BE2C (cell line): ENCODE measurements around the gene NCOA5.

Experiments
- DNase-seq: peaks from one replicate; pipeline ENCODE4 v3.0.0-alpha.2; 2020
- H3K27me3 ChIP-seq: fragments of 250-450 bp; sonication (Bioruptor Pico); 2 replicates; pipeline ENCODE4 v1.5.1; 2020; ENCODE audit warnings: mild to moderate bottlenecking
- H3K36me3 ChIP-seq: fragments of 250-450 bp; sonication (Bioruptor Pico); 2 replicates; pipeline ENCODE4 v1.5.1; 2020; ENCODE audit warnings: mild to moderate bottlenecking
- H3K4me1 ChIP-seq: fragments of 250-450 bp; sonication (Bioruptor Pico); 2 replicates; pipeline ENCODE4 v1.5.1; 2020
- H3K4me3 ChIP-seq: 2 replicates; pipeline ENCODE4 v1.5.1; 2011; ENCODE audit warnings: low read depth, low read length
- H3K9me3 ChIP-seq: fragments of 250-450 bp; sonication (Bioruptor Pico); 2 replicates; pipeline ENCODE4 v1.5.1; 2020
- TF ChIP-seq, protein P1 (sequence below): IDR thresholded peaks from 2 replicates; pipeline ENCODE4 v1.5.1; 2012; ENCODE audit warnings: mild to moderate bottlenecking, low read depth, low read length

The NCOA5 gene

DNA sequence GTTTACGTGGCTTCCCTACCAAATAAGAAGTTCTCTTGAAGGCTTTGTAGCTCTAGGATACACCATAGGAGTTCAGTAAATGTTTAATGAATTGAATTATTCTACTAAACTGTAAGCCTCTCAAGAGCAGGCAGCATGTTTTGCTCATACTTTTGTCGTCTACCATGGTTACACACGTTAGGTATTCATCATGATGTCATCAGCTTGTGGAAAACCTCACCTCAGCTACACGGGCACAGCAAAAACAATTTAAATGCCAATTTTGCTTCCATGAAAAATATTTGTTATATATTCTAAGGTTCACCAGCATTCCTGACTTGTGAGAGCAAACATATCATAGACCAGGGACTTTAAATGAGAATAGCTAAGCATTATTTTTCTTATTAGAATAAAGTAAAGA, 16.7 kb downstream of the NCOA5 start:
- TF ChIP-seq, protein P1, sequence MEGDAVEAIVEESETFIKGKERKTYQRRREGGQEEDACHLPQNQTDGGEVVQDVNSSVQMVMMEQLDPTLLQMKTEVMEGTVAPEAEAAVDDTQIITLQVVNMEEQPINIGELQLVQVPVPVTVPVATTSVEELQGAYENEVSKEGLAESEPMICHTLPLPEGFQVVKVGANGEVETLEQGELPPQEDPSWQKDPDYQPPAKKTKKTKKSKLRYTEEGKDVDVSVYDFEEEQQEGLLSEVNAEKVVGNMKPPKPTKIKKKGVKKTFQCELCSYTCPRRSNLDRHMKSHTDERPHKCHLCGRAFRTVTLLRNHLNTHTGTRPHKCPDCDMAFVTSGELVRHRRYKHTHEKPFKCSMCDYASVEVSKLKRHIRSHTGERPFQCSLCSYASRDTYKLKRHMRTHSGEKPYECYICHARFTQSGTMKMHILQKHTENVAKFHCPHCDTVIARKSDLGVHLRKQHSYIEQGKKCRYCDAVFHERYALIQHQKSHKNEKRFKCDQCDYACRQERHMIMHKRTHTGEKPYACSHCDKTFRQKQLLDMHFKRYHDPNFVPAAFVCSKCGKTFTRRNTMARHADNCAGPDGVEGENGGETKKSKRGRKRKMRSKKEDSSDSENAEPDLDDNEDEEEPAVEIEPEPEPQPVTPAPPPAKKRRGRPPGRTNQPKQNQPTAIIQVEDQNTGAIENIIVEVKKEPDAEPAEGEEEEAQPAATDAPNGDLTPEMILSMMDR = no peak
- Histone ChIP-seq H3K4me1 (no peaks in the 10 kb centered on the region), H3K9me3 (no peaks in the 10 kb centered on the region), H3K27me3 (no peaks in the 10 kb centered on the region; the same call in 1 of the 2 replicates), H3K4me3 (no peak overlapping the region), H3K36me3 (peaks cover 43% of the 10 kb centered on the region)
- no peak for DNase-seq

DNA sequence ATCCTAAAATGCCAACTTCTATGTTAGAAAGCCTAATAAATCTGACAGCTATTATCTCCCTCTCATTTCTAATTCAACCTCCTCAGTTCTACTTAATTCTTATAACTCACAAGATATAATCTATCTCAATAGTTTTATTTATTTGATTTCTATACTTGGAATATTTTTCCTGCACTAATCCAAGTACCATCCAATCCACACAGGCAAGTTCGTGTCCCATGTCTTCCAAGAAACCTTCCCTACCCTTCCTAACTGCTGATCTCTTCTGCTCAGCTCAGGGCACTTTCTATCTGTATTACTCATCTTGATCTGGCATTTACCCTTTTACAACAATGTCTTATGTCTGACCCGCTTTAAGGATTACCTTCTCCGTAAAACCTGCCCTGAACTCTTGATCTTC, 18.2 kb downstream of the NCOA5 start:
- Histone ChIP-seq H3K4me3 (no peak overlapping the region), H3K9me3 (no peaks in the 10 kb centered on the region), H3K36me3 (peaks cover 49% of the 10 kb centered on the region), H3K4me1 (no peaks in the 10 kb centered on the region), H3K27me3 (no peaks in the 10 kb centered on the region)
- no peak for DNase-seq
- TF ChIP-seq, protein P1 = no peak

DNA sequence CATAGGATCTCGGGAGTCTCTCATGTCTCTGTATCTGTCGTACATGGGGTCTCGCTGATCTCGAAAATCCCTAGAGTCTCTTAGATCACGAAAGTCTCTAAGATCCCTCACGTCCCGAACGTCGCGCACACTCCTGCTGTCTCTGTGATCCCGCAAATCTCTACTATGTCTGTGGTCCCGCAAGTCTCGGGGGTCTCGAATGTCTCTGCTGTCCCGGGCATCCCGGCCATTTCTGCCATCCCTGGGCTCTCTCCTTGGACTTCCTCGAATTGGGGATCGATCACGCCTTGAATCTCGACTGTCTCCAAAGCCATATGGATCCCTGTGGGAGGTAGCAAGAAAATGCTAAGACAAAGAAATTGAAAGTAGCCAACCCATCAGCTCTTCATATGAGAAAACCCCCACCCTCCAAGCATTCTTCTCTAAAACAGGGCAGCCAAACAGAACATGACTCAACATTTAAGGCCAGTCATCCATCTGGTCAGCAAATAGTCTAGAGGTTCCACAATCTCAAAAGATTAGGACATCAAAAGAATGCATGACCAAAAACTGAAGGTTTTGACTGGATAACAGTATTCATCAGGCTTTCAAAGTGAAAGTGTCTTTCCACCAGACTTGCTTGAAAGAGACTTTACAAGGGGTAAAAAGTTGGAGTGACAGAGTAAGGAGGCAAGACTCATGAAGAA, 19.4 kb downstream of the NCOA5 start:
- TF ChIP-seq, protein P1 = no peak
- Histone ChIP-seq H3K27me3 (no peaks in the 10 kb centered on the region), H3K4me1 (no peaks in the 10 kb centered on the region), H3K4me3 (no peak overlapping the region), H3K36me3 (peaks cover 52% of the 10 kb centered on the region), H3K9me3 (no peaks in the 10 kb centered on the region)
- no peak for DNase-seq

DNA sequence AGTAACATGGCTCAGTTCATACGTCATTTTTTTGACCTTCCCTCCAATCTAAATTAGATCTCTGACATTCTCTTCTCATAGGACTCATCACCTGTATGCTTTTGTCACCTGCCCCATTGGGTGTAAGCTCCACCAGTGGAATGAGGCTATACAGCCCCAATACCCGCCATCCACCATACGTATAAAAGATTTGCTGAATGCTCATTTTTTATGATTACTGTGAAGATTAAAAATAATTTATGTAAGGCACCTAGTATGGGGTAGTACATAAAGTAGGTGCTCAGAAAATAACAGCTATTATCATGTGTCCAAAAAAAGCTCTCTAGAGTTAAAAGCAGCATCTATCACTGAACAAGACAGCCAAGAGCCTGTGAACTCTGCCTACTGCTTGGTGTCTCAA, 24.1 kb downstream of the NCOA5 start:
- DNase-seq = no peak
- Histone ChIP-seq H3K4me3 (no peak overlapping the region), H3K27me3 (no peaks in the 10 kb centered on the region), H3K9me3 (no peaks in the 10 kb centered on the region), H3K4me1 (no peaks in the 10 kb centered on the region), H3K36me3 (peaks cover 88% of the 10 kb centered on the region)
- TF ChIP-seq, protein P1 = no peak

DNA sequence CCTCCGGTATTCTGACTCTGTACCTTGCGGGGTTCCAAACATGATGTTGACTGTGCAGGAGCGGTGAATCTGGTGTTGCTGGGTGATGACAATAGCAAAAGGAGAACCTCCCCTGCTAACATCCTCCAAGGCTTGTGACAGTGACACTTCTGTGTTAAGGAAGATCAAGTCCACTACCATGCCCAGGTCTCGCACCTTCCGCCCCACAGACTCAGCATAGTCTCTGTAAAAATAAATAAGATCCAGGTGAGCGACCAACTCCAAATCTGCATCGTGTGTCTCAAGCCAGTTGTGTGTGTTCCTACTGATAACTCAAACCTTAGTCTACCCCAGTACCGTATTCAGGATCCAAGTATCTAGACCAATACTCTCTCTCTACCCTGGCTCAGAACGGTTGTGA, 24.8 kb downstream of the NCOA5 start:
- no peak for DNase-seq
- H3K27me3 ChIP-seq = no peaks in the 10 kb centered on the region
- H3K36me3 ChIP-seq = peaks cover 88% of the 10 kb centered on the region
- TF ChIP-seq, protein P1 = no peak
- H3K4me1 ChIP-seq = peaks cover 2% of the 10 kb centered on the region; the same call in 1 of the 2 replicates
- H3K4me3 ChIP-seq = no peak overlapping the region
- H3K9me3 ChIP-seq = no peaks in the 10 kb centered on the region

DNA sequence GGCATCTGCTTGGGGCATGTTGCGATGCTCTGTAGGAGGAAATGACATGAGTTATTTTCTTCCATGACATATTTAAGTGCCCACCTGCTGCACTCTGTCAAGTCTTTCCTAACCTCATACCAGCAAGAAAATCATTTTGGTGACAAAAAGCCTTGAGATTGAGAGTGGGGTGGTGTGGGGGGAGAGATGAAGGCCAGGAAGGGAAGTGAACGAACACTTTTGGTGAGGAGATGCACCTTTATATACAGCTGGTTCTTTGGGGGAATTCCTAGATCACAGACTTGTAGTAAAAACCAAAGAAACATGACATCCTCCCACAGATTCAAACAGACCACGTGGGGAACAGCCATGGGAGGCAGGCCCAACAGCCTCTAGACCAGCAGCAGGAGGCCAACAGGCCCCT, 26.1 kb downstream of the NCOA5 start:
- H3K4me3 ChIP-seq = no peak overlapping the region
- DNase-seq = no peak
- no peaks in the 10 kb centered on the region for H3K27me3 ChIP-seq
- H3K9me3 ChIP-seq = no peaks in the 10 kb centered on the region
- TF ChIP-seq, protein P1 = no peak
- H3K4me1 ChIP-seq = peaks cover 7% of the 10 kb centered on the region
- H3K36me3 ChIP-seq = peaks cover 86% of the 10 kb centered on the region
